CD4-positive, alpha-beta T cell treated with Interferon gamma for 1 hour (primary cell): Measurements from ENCODE around the gene MNX1.

Source experiments
- DNase-seq: peaks from one replicate; pipeline ENCODE4 v3.0.0-alpha.2; 2020

The MNX1 gene

GRCh38 chr7:157032644-157033482 lies 22.4 kb upstream of the MNX1 start:
- no peak for DNase-seq

- DNase-seq = no peak
These were observed 21.7 kb upstream of the MNX1 start for GRCh38 chr7:157032128-157032527.

GRCh38 chr7:157028199-157028903 lies 17.9 kb upstream of the MNX1 start:
- DNase-seq = no peak

- DNase-seq = no peak
These were observed 17.2 kb upstream of the MNX1 start for GRCh38 chr7:157027568-157028198.

- no peak for DNase-seq
These were observed 14.3 kb upstream of the MNX1 start for GRCh38 chr7:157024716-157025115.

- no peak for DNase-seq
These were observed 13.1 kb upstream of the MNX1 start for GRCh38 chr7:157023589-157023905.

GRCh38 chr7:157022681-157023588 lies 12.5 kb upstream of the MNX1 start:
- DNase-seq = no peak

- DNase-seq = no peak
These were observed 11.6 kb upstream of the MNX1 start for GRCh38 chr7:157021871-157022680.

GRCh38 chr7:157021071-157021870 lies 10.8 kb upstream of the MNX1 start:
- DNase-seq = no peak

GRCh38 chr7:157020514-157021070 lies 10.1 kb upstream of the MNX1 start:
- DNase-seq = no peak

- DNase-seq = no peak
These were observed 9.4 kb upstream of the MNX1 start for GRCh38 chr7:157019718-157020451.

GRCh38 chr7:157018997-157019608 lies 8.6 kb upstream of the MNX1 start:
- DNase-seq = no peak

- DNase-seq = no peak
These were observed 8.0 kb upstream of the MNX1 start for GRCh38 chr7:157018328-157018996.

GRCh38 chr7:157017603-157018327 lies 7.3 kb upstream of the MNX1 start:
- DNase-seq = no peak

- DNase-seq = no peak
These were observed 6.7 kb upstream of the MNX1 start for GRCh38 chr7:157017149-157017548.

- no peak for DNase-seq
These were observed 6.0 kb upstream of the MNX1 start for GRCh38 chr7:157016352-157017041.

- DNase-seq = no peak
These were observed 5.5 kb upstream of the MNX1 start for GRCh38 chr7:157016024-157016351.
